A673 (cell line): Measurements from ENCODE around the gene GPR26. TPM values are rescaled to one million over a fixed set of nuclear protein-coding genes. Genes with fewer than 3 reads are reported as not detected.
A peak's percentile ranks its signal among the peaks of the same experiment; 100 is the strongest.

ENCODE experiments used
- BruUV-seq: library from RNA; stranded (reverse); fragments of 400-500 nt; replicated peaks from 2 replicates; lab custom pipeline; 2021; lab: Mats Ljungman, UMichigan
- CTCF ChIA-PET: fragments of 300-600 bp; sonication (Branson Sonifier 250); formaldehyde crosslinking; loops from one replicate; lab custom pipeline; 2022; ENCODE audit warnings: antibody characterized with exemption; lab: Charles Lee
- POLR2A ChIA-PET: fragments of 300-600 bp; sonication (Branson Sonifier 250); formaldehyde crosslinking; loops from one replicate; lab custom pipeline; 2022; ENCODE audit warnings: antibody characterized with exemption; ENCODE audit not compliant: low non-redundant PET; lab: Charles Lee
- DNase-seq: peaks from one replicate; pipeline ENCODE4 v3.0.0-alpha.2; 2015; ENCODE audit warnings: low spot score
- H3K27ac ChIP-seq: fragments of 200-600 bp; sonication (generic); 2 replicates; pipeline ENCODE4 v1.5.1; 2016; ENCODE audit warnings: mixed run types, low read depth, mild to moderate bottlenecking, mixed read lengths, antibody characterized with exemption, low read length; ENCODE audit not compliant: poor library complexity, severe bottlenecking
- H3K27me3 ChIP-seq: fragments of 200-600 bp; sonication (generic); replicated peaks from 2 replicates; pipeline ENCODE4 v1.6.1; 2017; ENCODE audit warnings: mixed run types, low read depth, mild to moderate bottlenecking, mixed read lengths, antibody characterized with exemption, low read length; ENCODE audit not compliant: insufficient read depth, poor library complexity
- H3K36me3 ChIP-seq: fragments of 200-600 bp; sonication (generic); 2 replicates; pipeline ENCODE4 v1.6.1; 2016; ENCODE audit warnings: mixed run types, mild to moderate bottlenecking, mixed read lengths, antibody characterized with exemption, low read length; ENCODE audit not compliant: insufficient read depth, poor library complexity, severe bottlenecking
- H3K4me1 ChIP-seq: fragments of 200-600 bp; sonication (generic); 2 replicates; pipeline ENCODE4 v1.6.1; 2017; ENCODE audit warnings: mixed run types, mild to moderate bottlenecking, mixed read lengths, antibody characterized with exemption, low read length; ENCODE audit not compliant: insufficient read depth, poor library complexity, severe bottlenecking
- H3K4me3 ChIP-seq: fragments of 200-600 bp; sonication (generic); 2 replicates; pipeline ENCODE4 v1.5.1; 2016; ENCODE audit warnings: low read depth, mixed run types, mild to moderate bottlenecking, mixed read lengths, low read length; ENCODE audit not compliant: poor library complexity, severe bottlenecking
- H3K9me3 ChIP-seq: fragments of 200-600 bp; sonication (generic); 2 replicates; pipeline ENCODE4 v1.6.1; 2016; ENCODE audit warnings: mixed run types, low read depth, mild to moderate bottlenecking, mixed read lengths, antibody characterized with exemption, low read length; ENCODE audit not compliant: poor library complexity, severe bottlenecking
- CTCF ChIP-seq: fragments of 300-800, 200-600 bp; sonication (generic); conservative IDR thresholded peaks from 2 replicates; pipeline ENCODE4 v1.5.1; 2017; ENCODE audit warnings: low read depth, mild to moderate bottlenecking, antibody characterized with exemption, low read length, moderate library complexity, mixed read lengths
- EZH2 ChIP-seq: fragments of 200-600 bp; sonication (generic); IDR thresholded peaks from 2 replicates; pipeline ENCODE4 v1.6.1; 2017; ENCODE audit warnings: borderline replicate concordance, low read depth, mild to moderate bottlenecking, mixed read lengths, antibody characterized with exemption, low read length; ENCODE audit not compliant: poor library complexity, severe bottlenecking
- intact Hi-C: fragments of 100-400 bp; cut with micrococcal nuclease; formaldehyde crosslinking; loops from one replicate; pipeline ENCODE4 v1.10.0; 2022; ENCODE audit not compliant: unreplicated experiment
- total RNA-seq: library from RNA; stranded (reverse); gene quantifications from 2 replicates; pipeline ENCODE4 v1.2.3, GENCODE V29; 2021

GPR26 gene
- total RNA-seq, 1 experiment from 2014 or later, result not detected

DNA sequence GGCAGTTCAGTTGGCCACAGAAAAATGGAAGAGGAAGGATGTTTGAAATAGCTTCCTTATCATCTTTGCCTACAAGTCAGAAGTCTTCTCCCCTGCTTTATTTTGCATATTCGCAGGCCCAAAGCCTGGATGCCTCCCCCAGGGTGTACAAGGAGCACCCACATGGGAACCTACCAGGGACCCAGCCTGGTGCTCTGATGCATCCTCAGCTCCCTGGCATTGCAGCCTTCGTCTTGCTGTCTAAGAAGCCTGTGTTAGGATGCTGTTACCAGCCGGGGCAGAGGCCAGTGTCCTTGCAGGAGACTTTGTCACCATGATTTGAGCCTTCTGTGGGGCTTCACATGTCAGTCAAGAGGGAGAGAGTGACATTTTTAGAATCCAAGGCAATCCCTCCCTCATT is 27.0 kb upstream of the GPR26 start:
- TF ChIP-seq CTCF (no peak), EZH2 (no peak)
- intact Hi-C loops, result no loop called here
- Histone ChIP-seq H3K36me3 (no peaks in the 10 kb centered on the region), H3K27me3 (peaks cover 48% of the 10 kb centered on the region), H3K4me3 (no peak overlapping the region), H3K9me3 (no peaks in the 10 kb centered on the region), H3K4me1 (no peaks in the 10 kb centered on the region), H3K27ac (no peak overlapping the region)
- BruUV-seq, result no TSS peak
- no peak for DNase-seq
- CTCF ChIA-PET, result no interaction called here
- POLR2A ChIA-PET, result no interaction called here

GRCh38 chr10:123640016-123640535 is 26.1 kb upstream of the GPR26 start:
- H3K4me1 ChIP-seq, result no peaks in the 10 kb centered on the region
- no peak overlapping the region for H3K4me3 ChIP-seq
- intact Hi-C loops, result no loop called here
- no peak overlapping the region for H3K27ac ChIP-seq
- ChIA-PET POLR2A (no interaction called here), CTCF (no interaction called here)
- H3K36me3 ChIP-seq, result no peaks in the 10 kb centered on the region
- peaks cover 50% of the 10 kb centered on the region for H3K27me3 ChIP-seq
- no peak for TF ChIP-seq EZH2
- TF ChIP-seq CTCF, result no peak
- no peaks in the 10 kb centered on the region for H3K9me3 ChIP-seq
- no TSS peak for BruUV-seq
- DNase-seq, result no peak

DNA sequence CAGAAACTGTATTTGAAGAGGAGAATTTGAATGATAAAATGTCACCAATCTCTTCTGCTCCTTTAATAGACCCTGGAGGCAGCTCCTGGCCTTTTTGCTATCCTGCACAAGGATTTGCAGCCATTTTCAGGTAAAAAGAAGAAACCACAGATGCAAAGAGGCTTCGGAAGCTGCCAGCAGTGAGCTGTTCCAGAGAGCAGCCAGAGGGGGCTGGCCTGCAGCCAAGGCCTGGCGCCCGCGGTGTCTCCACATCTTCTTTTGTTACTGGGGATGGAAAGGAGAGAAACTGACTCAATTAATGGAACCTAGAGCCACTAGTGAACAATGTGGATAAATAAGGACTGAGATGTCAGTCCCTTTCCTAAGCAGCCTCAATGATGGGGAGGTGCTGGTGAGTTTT is 23.9 kb upstream of the GPR26 start:
- intact Hi-C loops, result no loop called here
- no TSS peak for BruUV-seq
- H3K9me3 ChIP-seq, result no peaks in the 10 kb centered on the region
- POLR2A ChIA-PET, result no interaction called here
- no peaks in the 10 kb centered on the region for H3K36me3 ChIP-seq
- TF ChIP-seq EZH2 (no peak), CTCF (no peak)
- peak; percentile 5 for DNase-seq
- peaks cover 58% of the 10 kb centered on the region for H3K27me3 ChIP-seq
- CTCF ChIA-PET, result no interaction called here
- no peak overlapping the region for H3K4me3 ChIP-seq
- no peaks in the 10 kb centered on the region for H3K4me1 ChIP-seq
- H3K27ac ChIP-seq, result no peak overlapping the region
